Measurements from ENCODE around the gene TSG101.

Gene TSG101

DNA sequence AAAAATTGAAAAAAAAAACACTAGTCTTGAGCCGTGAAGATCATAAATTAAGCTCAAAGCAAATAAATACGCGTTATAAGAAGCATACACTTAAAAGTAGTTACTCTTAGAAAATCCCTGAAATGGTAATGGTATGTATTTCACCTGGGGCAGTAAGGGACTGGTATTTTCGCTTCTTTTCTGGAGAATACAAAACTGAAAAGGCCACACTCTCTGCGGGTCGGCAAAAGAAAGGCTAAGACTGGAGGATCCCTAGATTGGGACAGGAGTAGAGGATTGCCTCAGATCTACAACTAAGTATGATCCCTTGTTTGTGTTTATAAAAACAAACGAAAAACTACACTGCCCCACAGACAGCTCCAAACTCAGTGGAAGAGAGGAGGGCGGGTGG, 617 bp downstream of the TSG101 start:
- H3K4me3 ChIP-seq (ENCODE audit: control insufficient read depth, low read depth, low read length), result peak overlapping the region; percentile 97
- TF ChIP-seq, protein P1, sequence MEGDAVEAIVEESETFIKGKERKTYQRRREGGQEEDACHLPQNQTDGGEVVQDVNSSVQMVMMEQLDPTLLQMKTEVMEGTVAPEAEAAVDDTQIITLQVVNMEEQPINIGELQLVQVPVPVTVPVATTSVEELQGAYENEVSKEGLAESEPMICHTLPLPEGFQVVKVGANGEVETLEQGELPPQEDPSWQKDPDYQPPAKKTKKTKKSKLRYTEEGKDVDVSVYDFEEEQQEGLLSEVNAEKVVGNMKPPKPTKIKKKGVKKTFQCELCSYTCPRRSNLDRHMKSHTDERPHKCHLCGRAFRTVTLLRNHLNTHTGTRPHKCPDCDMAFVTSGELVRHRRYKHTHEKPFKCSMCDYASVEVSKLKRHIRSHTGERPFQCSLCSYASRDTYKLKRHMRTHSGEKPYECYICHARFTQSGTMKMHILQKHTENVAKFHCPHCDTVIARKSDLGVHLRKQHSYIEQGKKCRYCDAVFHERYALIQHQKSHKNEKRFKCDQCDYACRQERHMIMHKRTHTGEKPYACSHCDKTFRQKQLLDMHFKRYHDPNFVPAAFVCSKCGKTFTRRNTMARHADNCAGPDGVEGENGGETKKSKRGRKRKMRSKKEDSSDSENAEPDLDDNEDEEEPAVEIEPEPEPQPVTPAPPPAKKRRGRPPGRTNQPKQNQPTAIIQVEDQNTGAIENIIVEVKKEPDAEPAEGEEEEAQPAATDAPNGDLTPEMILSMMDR (conservative IDR thresholded peaks at IDR 0.05; ENCODE audit: control insufficient read depth, insufficient read depth, low read depth, low read length), result no peak
- no peak for DNase-seq (ENCODE audit: low read depth)

DNA sequence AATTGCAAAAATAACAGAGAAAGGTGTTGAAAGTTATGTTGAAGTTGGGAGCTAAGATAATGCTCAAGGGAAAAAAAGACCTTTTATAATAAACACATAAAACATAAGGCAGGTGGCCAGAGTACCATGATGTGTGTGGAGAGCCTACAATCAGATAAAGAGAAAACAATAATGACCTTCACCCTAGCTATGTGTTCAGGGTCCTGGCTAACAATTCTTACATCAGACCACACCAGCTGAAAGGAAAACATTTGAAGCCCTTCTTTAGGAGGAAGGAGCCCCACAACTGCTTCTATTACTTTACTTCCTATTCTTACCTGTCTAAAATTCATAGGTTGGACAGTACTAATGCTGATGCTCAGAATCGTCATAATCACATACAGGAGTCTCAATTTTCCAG, 2.5 kb downstream of the TSG101 start:
- TF ChIP-seq, protein P1 (conservative IDR thresholded peaks at IDR 0.05; ENCODE audit: control insufficient read depth, insufficient read depth, low read depth, low read length), result no peak
- no peak overlapping the region for H3K4me3 ChIP-seq (ENCODE audit: control insufficient read depth, low read depth, low read length)
- DNase-seq (ENCODE audit: low read depth), result no peak

DNA sequence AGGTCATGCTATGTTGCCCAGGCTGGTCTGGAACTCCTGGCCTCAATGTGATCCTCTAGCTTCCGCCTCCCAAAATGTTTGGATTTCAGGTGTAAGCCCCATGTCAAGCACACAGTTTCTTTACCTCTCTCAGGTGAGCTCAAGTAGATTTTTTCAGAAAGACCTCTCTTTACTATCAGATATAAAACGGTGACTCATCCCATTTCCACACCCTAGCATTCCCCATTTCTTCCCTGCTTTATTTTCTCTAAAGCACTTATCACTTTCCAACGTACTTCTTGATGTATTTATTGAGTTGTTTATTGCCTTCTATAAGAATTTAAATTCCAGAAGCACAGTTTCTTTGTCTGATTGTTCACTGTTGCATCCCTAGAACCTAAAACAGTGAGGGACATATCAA, 3.7 kb downstream of the TSG101 start:
- no peak overlapping the region for H3K4me3 ChIP-seq (ENCODE audit: control insufficient read depth, low read depth, low read length)
- TF ChIP-seq, protein P1 (conservative IDR thresholded peaks at IDR 0.05; ENCODE audit: control insufficient read depth, insufficient read depth, low read depth, low read length), result no peak
- no peak for DNase-seq (ENCODE audit: low read depth)

DNA sequence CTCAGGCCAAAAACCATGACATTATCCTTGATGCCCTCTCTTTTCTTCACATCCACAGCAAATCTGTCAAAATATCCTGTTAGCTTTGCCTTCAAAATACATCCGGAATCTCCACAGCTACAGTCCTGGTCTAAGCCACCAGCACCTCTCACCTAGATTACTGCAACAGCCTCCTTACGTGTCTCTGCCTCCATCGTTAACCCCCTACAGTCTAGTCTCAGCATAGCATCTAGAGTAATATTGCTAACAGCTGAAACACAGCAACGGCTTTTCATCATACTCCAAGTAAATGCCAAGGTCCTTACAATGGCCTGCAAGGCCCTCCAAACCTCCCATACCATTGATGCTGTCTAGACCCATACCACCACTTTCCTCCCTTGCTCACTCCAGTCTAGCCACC, 4.4 kb downstream of the TSG101 start:
- TF ChIP-seq, protein P1 (conservative IDR thresholded peaks at IDR 0.05; ENCODE audit: control insufficient read depth, insufficient read depth, low read depth, low read length), result peak; percentile 22
- no peak overlapping the region for H3K4me3 ChIP-seq (ENCODE audit: control insufficient read depth, low read depth, low read length)
- peak; percentile 36 for DNase-seq (ENCODE audit: low read depth)

DNA sequence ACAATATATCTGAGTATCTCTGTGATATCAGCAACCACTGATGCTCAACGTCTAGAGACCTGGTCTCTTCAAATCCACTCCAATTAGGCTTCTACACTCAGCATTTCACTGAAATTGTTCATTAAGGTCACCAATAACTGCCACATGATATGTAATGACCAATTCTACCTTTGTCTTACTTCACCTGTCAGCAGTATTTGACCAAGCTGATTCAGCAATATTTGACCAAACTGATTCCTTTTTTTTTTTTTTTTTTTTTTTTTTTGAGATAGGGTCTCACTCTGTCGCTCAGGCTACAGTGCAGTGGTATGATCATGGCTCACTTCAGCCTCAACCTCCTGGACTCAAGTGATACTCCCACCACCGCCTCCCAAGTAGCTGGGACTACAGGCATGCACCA, 5.6 kb downstream of the TSG101 start:
- no peak overlapping the region for H3K4me3 ChIP-seq (ENCODE audit: control insufficient read depth, low read depth, low read length)
- no peak for DNase-seq (ENCODE audit: low read depth)
- TF ChIP-seq, protein P1 (conservative IDR thresholded peaks at IDR 0.05; ENCODE audit: control insufficient read depth, insufficient read depth, low read depth, low read length), result no peak

DNA sequence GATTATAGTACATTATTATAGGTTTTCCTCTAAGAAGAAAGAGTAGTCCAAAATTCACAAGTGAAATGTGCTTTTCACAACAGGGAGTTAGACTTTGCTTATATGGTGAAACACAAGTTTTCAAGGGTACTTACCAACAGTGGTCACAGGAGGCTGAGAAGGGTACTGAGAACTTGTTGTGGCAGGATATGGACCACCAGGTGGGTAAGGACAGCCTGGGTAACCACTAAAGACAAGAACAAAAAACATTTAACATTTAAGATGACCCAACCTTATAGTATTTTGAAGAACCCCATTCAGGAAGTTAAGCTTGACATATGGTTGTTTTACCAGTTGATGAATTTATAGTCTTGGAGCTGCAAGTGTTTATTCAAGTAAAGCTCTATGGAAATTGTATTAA, 24.4 kb downstream of the TSG101 start:
- TF ChIP-seq, protein P1 (conservative IDR thresholded peaks at IDR 0.05; ENCODE audit: control insufficient read depth, insufficient read depth, low read depth, low read length), result no peak
- no peak overlapping the region for H3K4me3 ChIP-seq (ENCODE audit: control insufficient read depth, low read depth, low read length)
- DNase-seq (ENCODE audit: low read depth), result no peak

DNA sequence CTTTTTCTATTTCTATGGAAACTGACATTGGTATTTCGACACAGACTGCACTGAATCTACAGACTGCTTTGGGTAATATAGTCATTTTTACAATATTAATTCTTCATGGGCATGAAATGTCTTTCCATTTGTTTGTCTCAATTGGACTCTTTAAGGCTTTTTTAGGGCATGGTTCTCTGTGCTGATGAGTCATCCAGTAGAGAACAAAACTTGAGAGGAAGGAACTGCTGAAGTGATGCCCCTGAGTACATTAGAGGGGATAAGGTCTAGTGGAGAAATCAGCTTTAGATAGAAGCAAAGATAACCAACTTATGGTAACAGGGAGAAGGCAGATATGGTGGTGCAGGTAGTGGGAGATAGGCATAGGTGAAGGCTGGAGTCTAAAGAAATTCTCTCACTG, 25.1 kb downstream of the TSG101 start:
- TF ChIP-seq, protein P1 (conservative IDR thresholded peaks at IDR 0.05; ENCODE audit: control insufficient read depth, insufficient read depth, low read depth, low read length), result no peak
- DNase-seq (ENCODE audit: low read depth), result no peak
- no peak overlapping the region for H3K4me3 ChIP-seq (ENCODE audit: control insufficient read depth, low read depth, low read length)

Measured in fibroblast of mammary gland (primary cell).